ENCODE results near the gene MYO1H.

Gene MYO1H

GRCh38 chr12:109496306-109496705 is 148.6 kb downstream of the MYO1H start:
- DNase-seq, result no peak

DNA sequence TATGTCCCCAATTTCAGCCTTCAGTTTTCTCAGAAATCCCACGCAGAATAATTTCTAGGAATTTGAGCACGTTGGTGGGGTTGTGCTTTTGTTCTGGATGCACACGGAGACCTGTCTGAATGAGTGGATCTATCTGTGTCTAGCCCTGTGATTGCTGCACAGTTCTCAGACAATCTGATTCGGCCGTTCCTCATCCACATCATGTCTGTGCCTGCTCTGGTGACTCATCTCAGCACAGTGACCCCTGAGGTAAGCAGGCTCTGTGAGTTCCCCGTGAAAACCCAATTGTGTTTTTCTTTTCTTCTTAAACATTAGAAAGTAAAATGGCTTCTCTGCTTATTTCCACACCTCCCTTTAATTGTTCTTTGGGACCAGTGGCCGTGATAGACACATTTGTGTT is 150.0 kb downstream of the MYO1H start:
- DNase-seq, result no peak
